MM.1S (cell line): Measurements from ENCODE around the gene LRRC71.
A peak's percentile ranks its signal among the peaks of the same experiment; 100 is the strongest.

ENCODE experiments used
- DNase-seq: peaks from one replicate; pipeline ENCODE4 v3.0.0-alpha.2; 2015
- H2AFZ ChIP-seq: fragments of 300-600 bp; sonication (generic); 2 replicates; pipeline ENCODE4 v1.6.0; 2016; ENCODE audit warnings: antibody characterized with exemption, low read length
- H3F3A ChIP-seq: fragments of 300-600 bp; sonication (generic); 2 replicates; pipeline ENCODE4 v1.6.1; 2016; ENCODE audit warnings: mild to moderate bottlenecking, antibody characterized with exemption, low read length, moderate library complexity, mixed read lengths; ENCODE audit not compliant: insufficient read depth
- H3K27ac ChIP-seq: fragments of 300-600 bp; sonication (generic); 2 replicates; pipeline ENCODE4 v1.5.1; 2016; ENCODE audit warnings: mild to moderate bottlenecking, low read length
- H3K27me3 ChIP-seq: fragments of 300-600 bp; sonication (generic); replicated peaks from 2 replicates; pipeline ENCODE4 v1.6.0; 2016; ENCODE audit warnings: low read length; ENCODE audit not compliant: insufficient read depth
- H3K36me3 ChIP-seq: fragments of 300-600 bp; sonication (generic); replicated peaks from 2 replicates; pipeline ENCODE4 v1.6.1; 2016; ENCODE audit warnings: mild to moderate bottlenecking, low read length, mixed read lengths; ENCODE audit not compliant: insufficient read depth
- H3K4me1 ChIP-seq: fragments of 300-600 bp; sonication (generic); 2 replicates; pipeline ENCODE4 v1.6.1; 2016; ENCODE audit warnings: low read length, mixed read lengths
- H3K4me2 ChIP-seq: fragments of 300-600 bp; sonication (generic); 2 replicates; pipeline ENCODE4 v1.6.0; 2016; ENCODE audit warnings: low read depth, low read length
- H3K4me3 ChIP-seq: fragments of 300-600 bp; sonication (generic); 2 replicates; pipeline ENCODE4 v1.5.1; 2016; ENCODE audit warnings: low read length, mixed read lengths
- H3K79me2 ChIP-seq: fragments of 300-600 bp; sonication (generic); 2 replicates; pipeline ENCODE4 v1.6.1; 2016; ENCODE audit warnings: mixed run types, low read length, mixed read lengths
- H3K9ac ChIP-seq: fragments of 300-600 bp; sonication (generic); 2 replicates; pipeline ENCODE4 v1.6.1; 2016; ENCODE audit warnings: low read length, mixed read lengths
- H3K9me2 ChIP-seq: fragments of 300-600 bp; sonication (generic); replicated peaks from 2 replicates; pipeline ENCODE4 v1.6.1; 2016; ENCODE audit warnings: mild to moderate bottlenecking, low read length, mixed read lengths; ENCODE audit not compliant: insufficient read depth
- H3K9me3 ChIP-seq: fragments of 300-600 bp; sonication (generic); replicated peaks from 2 replicates; pipeline ENCODE4 v1.6.1; 2016; ENCODE audit warnings: mild to moderate bottlenecking, low read length, mixed read lengths; ENCODE audit not compliant: insufficient read depth
- H4K20me1 ChIP-seq: fragments of 300-600 bp; sonication (generic); 2 replicates; pipeline ENCODE4 v1.6.1; 2016; ENCODE audit warnings: mild to moderate bottlenecking, low read length, moderate library complexity, mixed read lengths; ENCODE audit not compliant: insufficient read depth
- CTCF ChIP-seq: fragments of 300-600 bp; sonication (generic); IDR thresholded peaks from 2 replicates; pipeline ENCODE4 v1.5.1; 2016; ENCODE audit warnings: antibody characterized with exemption, low read length, mixed read lengths
- EZH2 ChIP-seq: fragments of 300-600 bp; sonication (generic); optimal IDR thresholded peaks from 2 replicates; pipeline ENCODE3; 2017; ENCODE audit warnings: low read depth, mild to moderate bottlenecking, antibody characterized with exemption, low read length, mixed read lengths
- EZH2phosphoT487 ChIP-seq: fragments of 300-600 bp; sonication (generic); IDR thresholded peaks from 2 replicates; pipeline ENCODE4 v1.6.1; 2018; ENCODE audit warnings: antibody characterized with exemption, low read length

Gene LRRC71

GRCh38 chr1:156922986-156923669 is 2.7 kb downstream of the LRRC71 start:
- no peak overlapping the region for H3K4me2 ChIP-seq
- no peaks in the 10 kb centered on the region for H3K79me2 ChIP-seq
- H4K20me1 ChIP-seq, result no peaks in the 10 kb centered on the region
- no peak for DNase-seq
- H3K9me3 ChIP-seq, result no peaks in the 10 kb centered on the region
- H3K27ac ChIP-seq, result no peak overlapping the region
- no peaks in the 10 kb centered on the region for H3K9me2 ChIP-seq
- no peak for TF ChIP-seq EZH2phosphoT487
- no peak for TF ChIP-seq EZH2
- TF ChIP-seq CTCF, result no peak
- no peaks in the 10 kb centered on the region for H3K36me3 ChIP-seq
- H2AFZ ChIP-seq, result no peak overlapping the region
- peaks cover 97% of the 10 kb centered on the region for H3K27me3 ChIP-seq
- no peak overlapping the region for H3K4me3 ChIP-seq
- H3F3A ChIP-seq, result no peaks in the 10 kb centered on the region
- H3K9ac ChIP-seq, result no peak overlapping the region
- peaks cover 7% of the 10 kb centered on the region; the same call in 1 of the 2 replicates for H3K4me1 ChIP-seq

- H3K4me1 ChIP-seq, result peaks cover 7% of the 10 kb centered on the region; the same call in 1 of the 2 replicates
- H3K4me3 ChIP-seq, result no peak overlapping the region
- no peak overlapping the region for H3K4me2 ChIP-seq
These were observed 3.4 kb downstream of the LRRC71 start for GRCh38 chr1:156923670-156924477.

GRCh38 chr1:156924478-156925153 is 4.2 kb downstream of the LRRC71 start:
- Histone ChIP-seq H4K20me1 (no peaks in the 10 kb centered on the region), H3K27me3 (peaks cover 100% of the 10 kb centered on the region)

More at GRCh38 chr1:156923670-156924477, 3.4 kb downstream of the LRRC71 start:
- Histone ChIP-seq H2AFZ (no peak overlapping the region), H3K9me3 (no peaks in the 10 kb centered on the region), H3K79me2 (no peaks in the 10 kb centered on the region), H3F3A (no peaks in the 10 kb centered on the region), H3K9me2 (no peaks in the 10 kb centered on the region), H3K9ac (no peak overlapping the region), H4K20me1 (no peaks in the 10 kb centered on the region), H3K36me3 (no peaks in the 10 kb centered on the region), H3K27me3 (peaks cover 98% of the 10 kb centered on the region), H3K27ac (no peak overlapping the region)
- TF ChIP-seq EZH2 (peak; percentile 94), EZH2phosphoT487 (no peak)
- no peak for DNase-seq

More at GRCh38 chr1:156924478-156925153, 4.2 kb downstream of the LRRC71 start:
- H3K79me2 ChIP-seq, result no peaks in the 10 kb centered on the region
- no peaks in the 10 kb centered on the region for H3K9me3 ChIP-seq
- no peak for DNase-seq
- TF ChIP-seq EZH2phosphoT487 (no peak; the same call in 1 of the 2 replicates), CTCF (no peak), EZH2 (no peak)
- H3K36me3 ChIP-seq, result no peaks in the 10 kb centered on the region
- H3K4me3 ChIP-seq, result no peak overlapping the region
- H3K9me2 ChIP-seq, result no peaks in the 10 kb centered on the region
- no peaks in the 10 kb centered on the region for H3F3A ChIP-seq
- H2AFZ ChIP-seq, result no peak overlapping the region
- H3K27ac ChIP-seq, result no peak overlapping the region
- peaks cover 7% of the 10 kb centered on the region; the same call in 1 of the 2 replicates for H3K4me1 ChIP-seq
- H3K9ac ChIP-seq, result no peak overlapping the region
- H3K4me2 ChIP-seq, result no peak overlapping the region
